SIG-M5 (cell line): Measurements from ENCODE around the gene ZNRF3.
"Not testable (repeated sequence)": the region's sequence is repeated elsewhere in the genome, so short reads cannot be mapped to it uniquely, and the experiment has no call there.

Experiments used
- DNase-seq: peaks from one replicate; lab custom pipeline; 2025; lab: John Stamatoyannopoulos, UW

Gene ZNRF3

GRCh38 chr22:28882878-28883656 is at the start of gene ZNRF3:
Gene ZNRF3, plus strand, starts transcription at chr22:28883572. Its CDS starts 195 bp downstream, at chr22:28883767.
- no peak for DNase-seq

DNA sequence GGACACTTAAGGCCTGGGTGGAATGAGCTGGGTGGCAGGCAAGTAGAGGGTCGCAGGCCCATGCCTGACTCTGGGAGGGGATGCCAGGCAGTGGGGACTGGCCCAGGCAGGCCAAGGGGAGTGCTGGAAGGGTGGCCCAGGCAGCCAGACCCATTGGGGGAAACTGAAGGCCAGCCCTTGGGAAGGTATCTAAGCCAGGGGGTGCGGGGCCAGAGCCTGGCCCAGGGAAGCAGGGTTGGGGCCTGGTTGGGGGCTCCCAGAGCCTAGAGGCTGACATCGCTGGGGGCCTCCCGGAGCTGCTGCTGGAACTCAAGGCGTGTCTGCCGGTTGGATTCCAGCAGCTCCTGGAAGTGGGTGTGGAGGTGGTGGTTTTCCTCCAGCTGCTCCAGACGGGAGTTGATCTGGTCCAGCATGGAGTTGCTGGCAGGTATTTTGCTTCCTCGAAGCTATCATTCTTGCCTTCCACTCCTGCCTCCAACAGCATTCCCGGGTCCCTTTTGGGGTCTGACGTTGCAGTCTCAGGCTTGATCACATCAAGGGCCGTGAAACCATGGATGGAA is 47.7 kb upstream of the ZNRF3 start:
- DNase-seq: no peak

- DNase-seq: no peak
Observed at GRCh38 chr22:28837640-28838039, 45.7 kb upstream of the ZNRF3 start.

- DNase-seq: no peak
Observed at GRCh38 chr22:28838971-28839370, 44.4 kb upstream of the ZNRF3 start.

DNA sequence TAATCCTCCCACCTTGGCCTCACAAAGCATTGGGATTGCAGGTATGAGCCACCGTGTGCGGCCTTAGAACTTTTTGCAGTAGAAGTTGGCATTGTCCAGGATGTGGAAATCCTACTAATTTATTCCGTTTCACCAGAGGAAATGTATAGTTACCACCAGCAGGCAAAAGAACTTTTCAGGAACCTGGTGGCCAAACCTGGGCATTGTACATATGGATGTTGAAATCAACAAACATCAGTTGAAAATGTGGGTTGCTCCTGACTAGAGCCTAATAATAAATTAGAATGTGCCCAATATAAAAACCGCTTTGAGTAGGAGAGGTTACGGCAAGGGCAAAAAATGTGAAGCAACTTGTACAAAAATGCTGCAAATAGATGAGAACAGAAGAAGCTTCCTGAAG is 42.3 kb upstream of the ZNRF3 start:
- DNase-seq: peak; percentile 9

DNA sequence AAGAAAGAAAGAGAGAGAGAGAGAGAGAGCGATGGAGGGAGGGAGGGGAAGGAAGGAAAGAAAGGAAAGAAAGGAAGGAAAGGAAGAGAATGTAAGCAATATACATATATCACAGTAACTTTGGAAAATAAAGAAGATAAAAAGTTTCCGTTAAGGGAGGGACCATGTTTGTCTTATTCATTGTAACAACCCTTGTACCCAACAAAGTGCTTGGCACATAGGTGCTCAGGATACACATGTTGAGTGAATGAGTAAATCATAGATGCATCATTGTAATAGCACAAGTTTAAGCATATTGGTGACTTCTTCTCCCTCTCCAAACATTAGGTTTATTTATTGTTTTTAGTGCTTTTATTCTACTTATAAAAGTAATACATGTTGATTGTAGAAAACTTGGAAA is 39.7 kb upstream of the ZNRF3 start:
- no peak for DNase-seq

DNA sequence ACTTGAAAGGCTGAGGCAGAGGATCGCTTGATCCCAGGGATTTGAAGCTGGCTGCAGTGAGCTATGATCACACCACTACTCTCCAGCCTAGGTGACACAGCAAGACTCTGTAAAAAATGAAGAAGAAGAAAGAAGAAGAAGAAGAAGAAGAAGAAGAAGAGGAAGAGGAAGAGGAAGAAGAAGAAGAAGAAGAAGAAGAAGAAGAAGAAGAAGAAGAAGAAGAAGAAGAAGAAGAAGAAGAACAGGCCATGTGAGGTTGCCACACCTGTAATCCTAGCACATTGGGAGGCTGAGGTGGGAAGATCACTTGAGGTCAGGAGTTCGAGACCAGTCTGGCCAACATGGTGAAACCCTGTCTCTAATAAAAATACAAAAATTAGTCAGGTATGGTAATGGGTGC is 39.1 kb upstream of the ZNRF3 start:
- not testable (repeated sequence) for DNase-seq

GRCh38 chr22:28846994-28847393 is 36.4 kb upstream of the ZNRF3 start:
- no peak for DNase-seq

GRCh38 chr22:28855355-28856094 is 27.8 kb upstream of the ZNRF3 start:
- DNase-seq: no peak

DNA sequence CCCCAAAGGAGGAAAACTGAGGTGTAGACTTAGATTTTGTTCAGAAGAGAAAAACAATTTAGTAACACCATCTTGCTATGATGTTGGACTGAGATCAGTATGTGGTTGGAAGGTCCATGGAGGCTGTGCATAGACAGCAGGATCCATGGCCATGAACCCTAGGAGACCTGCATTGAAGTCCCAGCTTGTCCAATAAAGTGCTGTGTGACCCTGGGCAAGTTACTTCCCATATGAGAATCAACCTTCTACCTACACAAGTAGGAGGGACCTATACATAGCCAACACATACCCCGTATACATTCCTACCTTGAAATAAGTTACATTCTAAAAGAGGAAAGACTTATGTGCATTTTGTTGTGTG is 27.3 kb upstream of the ZNRF3 start:
- DNase-seq: no peak

DNA sequence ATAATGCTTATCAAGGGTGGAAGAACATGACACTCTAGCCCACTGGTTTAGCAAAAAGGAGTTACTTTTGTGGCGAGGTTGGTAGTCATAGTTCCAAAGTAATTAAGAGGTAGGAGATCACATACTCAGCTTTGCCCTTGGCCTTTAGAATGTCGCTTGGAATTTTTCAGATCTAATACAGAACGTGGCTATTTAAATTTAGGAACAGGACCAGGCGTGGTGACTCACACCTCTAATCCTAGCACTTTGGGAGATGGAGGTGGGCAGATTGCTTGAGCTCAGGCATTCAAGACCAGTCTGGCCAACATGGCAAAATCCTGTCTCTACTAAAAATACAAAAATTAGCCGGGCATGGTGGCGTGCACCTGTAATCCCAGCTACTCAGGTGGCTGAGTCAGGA is 26.1 kb upstream of the ZNRF3 start:
- no peak for DNase-seq

DNA sequence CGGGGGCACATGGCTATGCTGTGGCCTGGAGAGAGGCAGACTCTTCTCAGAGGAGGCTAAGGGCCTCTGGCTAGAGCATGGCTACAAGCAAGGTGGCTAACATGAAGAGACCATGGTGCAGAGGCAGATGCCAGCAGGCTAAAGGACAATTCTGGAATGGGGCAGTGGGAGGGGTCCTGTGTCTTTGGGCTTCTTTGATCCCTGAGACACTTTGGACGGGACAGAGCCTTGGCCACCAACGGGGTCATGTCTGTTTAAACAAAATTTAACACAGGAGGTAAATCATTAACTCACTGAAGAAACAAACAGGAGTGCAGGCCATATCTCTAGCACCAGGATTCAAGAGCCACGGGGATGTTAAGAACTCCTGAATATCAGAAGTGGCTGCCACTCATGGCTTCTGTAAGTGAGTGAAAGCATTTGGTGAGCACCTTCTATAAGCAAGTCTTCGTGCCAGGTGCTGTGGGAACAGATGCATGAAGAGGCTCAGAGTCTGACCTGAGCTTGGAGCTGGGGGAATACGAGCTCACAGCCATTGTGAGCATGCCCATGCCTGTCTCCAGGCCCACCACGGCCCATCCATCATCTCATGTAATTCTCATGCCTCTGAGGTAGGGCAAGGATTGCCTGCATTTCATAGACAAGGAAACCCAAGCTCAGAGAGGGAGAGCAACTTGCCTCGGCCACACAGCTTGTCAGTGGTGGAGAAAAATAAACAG is 18.3 kb upstream of the ZNRF3 start:
- DNase-seq: no peak

DNA sequence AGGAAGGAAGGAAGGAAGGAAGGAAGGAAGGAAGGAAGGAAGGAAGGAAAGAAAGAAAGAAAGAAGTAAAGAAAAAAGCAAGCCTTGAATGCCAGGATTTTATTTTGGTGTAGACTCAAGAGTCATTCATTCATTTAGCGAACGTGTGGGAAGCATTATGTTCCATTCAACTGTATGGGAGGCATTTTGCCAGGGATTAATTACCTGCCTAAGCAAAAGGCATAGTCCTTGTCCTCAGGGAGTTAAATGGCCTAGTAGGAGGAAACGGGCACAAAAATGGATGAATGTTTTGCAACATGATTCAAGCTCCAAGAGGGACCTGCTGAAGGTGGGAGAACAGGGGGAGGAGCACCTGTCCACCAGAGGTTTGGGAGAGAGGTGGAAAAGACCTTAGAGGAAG is 16.2 kb upstream of the ZNRF3 start:
- DNase-seq: no peak

- DNase-seq: not testable (repeated sequence)
Observed at GRCh38 chr22:28868389-28868788, 15.0 kb upstream of the ZNRF3 start.

DNA sequence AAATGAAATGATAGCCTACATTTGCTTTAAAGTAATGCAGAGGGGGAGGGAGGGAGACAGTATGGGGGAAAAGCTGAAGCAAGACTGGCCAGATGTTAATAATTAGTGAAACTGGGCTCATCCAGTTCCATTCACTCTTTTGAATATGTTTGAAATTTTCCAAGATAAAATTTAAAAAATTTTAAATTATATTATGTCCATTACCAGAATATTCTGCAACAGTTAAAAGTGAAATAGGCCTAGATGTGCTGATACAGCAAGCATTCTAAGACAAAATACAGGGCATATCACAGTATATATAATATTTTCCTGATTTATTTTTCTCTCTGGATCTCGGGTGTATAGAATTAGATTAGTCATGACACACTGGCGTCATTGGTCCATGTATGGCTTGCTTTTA is 13.6 kb upstream of the ZNRF3 start:
- DNase-seq: no peak

GRCh38 chr22:28873183-28873963 is 10.0 kb upstream of the ZNRF3 start:
- no peak for DNase-seq

GRCh38 chr22:28874061-28874460 is 9.3 kb upstream of the ZNRF3 start:
- no peak for DNase-seq

DNA sequence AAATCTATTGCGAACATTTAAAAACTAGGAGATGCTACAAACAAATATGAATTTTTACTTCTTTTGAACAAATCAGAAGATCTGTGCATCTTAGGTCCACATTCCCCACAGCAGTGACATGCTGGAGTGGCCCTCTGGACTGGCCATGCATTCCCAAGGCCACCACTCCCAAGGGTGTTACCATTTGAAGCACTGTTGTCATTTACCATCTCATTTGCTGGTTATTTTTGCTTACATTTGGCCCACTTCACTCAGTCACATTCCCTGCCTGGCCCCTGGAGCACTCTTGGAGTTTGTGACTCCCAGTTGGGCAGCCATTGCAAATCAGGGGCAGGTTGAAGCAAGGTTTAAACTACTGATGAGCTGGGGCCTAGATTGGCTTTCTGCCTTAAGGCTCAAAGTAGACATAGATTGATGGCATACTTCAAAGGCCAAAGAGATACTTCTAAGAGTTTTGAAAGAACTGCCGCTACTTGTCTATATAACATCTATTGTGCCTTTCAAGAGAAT is 8.5 kb upstream of the ZNRF3 start:
- DNase-seq: no peak

DNA sequence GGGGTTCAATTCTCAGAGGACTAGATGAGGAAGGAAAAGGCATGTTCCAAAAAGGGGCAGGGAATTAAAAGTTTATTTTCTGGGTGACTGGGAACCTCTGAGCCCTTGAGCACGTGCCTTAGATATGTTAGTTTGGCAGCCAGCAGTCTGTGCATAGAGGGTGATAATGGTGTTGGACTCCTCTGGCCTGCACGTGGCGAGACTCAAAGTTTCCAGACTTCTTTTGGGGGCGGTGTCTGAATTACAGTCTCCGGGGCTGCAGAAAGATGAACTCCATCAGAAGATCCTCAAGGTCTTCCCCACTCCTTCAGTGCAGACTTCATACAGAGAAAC is 861 bp upstream of the ZNRF3 start:
- no peak for DNase-seq

GRCh38 chr22:28883657-28883916 is 215 bp downstream of the ZNRF3 start:
- DNase-seq: no peak

GRCh38 chr22:28883917-28884746 is 760 bp downstream of the ZNRF3 start:
- DNase-seq: no peak
